Kidney capillary endothelial cell (primary cell): ENCODE measurements around the gene IFITM1.

Experiments
- DNase-seq: peaks from one replicate; pipeline ENCODE4 v3.0.0-alpha.2; 2018; ENCODE audit warnings: low spot score

Gene IFITM1

GRCh38 chr11:293852-294661, 19.8 kb upstream of the IFITM1 start:
- no peak for DNase-seq

- no peak for DNase-seq
These were observed 19.1 kb upstream of the IFITM1 start for GRCh38 chr11:294780-295179.

GRCh38 chr11:295351-296170, 18.3 kb upstream of the IFITM1 start:
- no peak for DNase-seq

- DNase-seq = no peak
These were observed 17.4 kb upstream of the IFITM1 start for GRCh38 chr11:296171-297050.

- no peak for DNase-seq
These were observed 16.7 kb upstream of the IFITM1 start for GRCh38 chr11:297051-297585.

- no peak for DNase-seq
These were observed 16.0 kb upstream of the IFITM1 start for GRCh38 chr11:297586-298405.

- no peak for DNase-seq
These were observed 15.3 kb upstream of the IFITM1 start for GRCh38 chr11:298406-299065.

- DNase-seq = no peak
These were observed 14.6 kb upstream of the IFITM1 start, which contains the start of gene IFITM5 for GRCh38 chr11:299081-299891. Gene IFITM5 (minus strand): TSS chr11:299526. CDS start chr11:299490, 36 bp downstream.

- DNase-seq = no peak
These were observed 13.7 kb upstream of the IFITM1 start for GRCh38 chr11:299951-300735.

GRCh38 chr11:303363-303762, 10.5 kb upstream of the IFITM1 start:
- DNase-seq = no peak

- no peak for DNase-seq
These were observed 9.8 kb upstream of the IFITM1 start for GRCh38 chr11:304061-304506.

- peak; percentile 55 for DNase-seq
These were observed 8.7 kb upstream of the IFITM1 start for GRCh38 chr11:304915-305843.

GRCh38 chr11:305844-306211, 8.0 kb upstream of the IFITM1 start:
- DNase-seq = no peak

- no peak for DNase-seq
These were observed 7.0 kb upstream of the IFITM1 start for GRCh38 chr11:306645-307371.

- peak; percentile 65 for DNase-seq
These were observed 5.8 kb upstream of the IFITM1 start, which contains the start of gene IFITM2 for GRCh38 chr11:307766-308708. Gene IFITM2 (plus strand): TSS chr11:307816. CDS start chr11:308193, 377 bp downstream.
